ENCODE measurements around the gene DMD.

GRCh38 chrX:33195698-33196097 lies 15.7 kb downstream of the DMD start:
- TF ChIP-seq, protein P1, sequence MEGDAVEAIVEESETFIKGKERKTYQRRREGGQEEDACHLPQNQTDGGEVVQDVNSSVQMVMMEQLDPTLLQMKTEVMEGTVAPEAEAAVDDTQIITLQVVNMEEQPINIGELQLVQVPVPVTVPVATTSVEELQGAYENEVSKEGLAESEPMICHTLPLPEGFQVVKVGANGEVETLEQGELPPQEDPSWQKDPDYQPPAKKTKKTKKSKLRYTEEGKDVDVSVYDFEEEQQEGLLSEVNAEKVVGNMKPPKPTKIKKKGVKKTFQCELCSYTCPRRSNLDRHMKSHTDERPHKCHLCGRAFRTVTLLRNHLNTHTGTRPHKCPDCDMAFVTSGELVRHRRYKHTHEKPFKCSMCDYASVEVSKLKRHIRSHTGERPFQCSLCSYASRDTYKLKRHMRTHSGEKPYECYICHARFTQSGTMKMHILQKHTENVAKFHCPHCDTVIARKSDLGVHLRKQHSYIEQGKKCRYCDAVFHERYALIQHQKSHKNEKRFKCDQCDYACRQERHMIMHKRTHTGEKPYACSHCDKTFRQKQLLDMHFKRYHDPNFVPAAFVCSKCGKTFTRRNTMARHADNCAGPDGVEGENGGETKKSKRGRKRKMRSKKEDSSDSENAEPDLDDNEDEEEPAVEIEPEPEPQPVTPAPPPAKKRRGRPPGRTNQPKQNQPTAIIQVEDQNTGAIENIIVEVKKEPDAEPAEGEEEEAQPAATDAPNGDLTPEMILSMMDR (IDR thresholded peaks at IDR 0.05): no peak
- TF ChIP-seq EZH2 (IDR thresholded peaks at IDR 0.05): no peak
- TF ChIP-seq EZH2phosphoT487 (IDR thresholded peaks at IDR 0.05): no peak

Data from neural progenitor cell (in vitro differentiated cells).